ENCODE measurements around the gene RIOX2.

The RIOX2 gene

GRCh38 chr3:97987306-97987705 is 15.1 kb upstream of the RIOX2 start:
- no peak for TF ChIP-seq POLR2A (IDR thresholded peaks at IDR 0.05; ENCODE audit: low read depth, low read length)
- TF ChIP-seq POLR2AphosphoS5 (IDR thresholded peaks at IDR 0.05; ENCODE audit: low read depth, low read length): no peak
- TF ChIP-seq TAF1 (IDR thresholded peaks at IDR 0.05; ENCODE audit: borderline replicate concordance, low read depth, low read length): no peak
- no peak for FAIRE-seq
- DNase-seq (ENCODE audit: insufficient read length): no peak

- TF ChIP-seq POLR2AphosphoS5 (IDR thresholded peaks at IDR 0.05; ENCODE audit: low read depth, low read length) (no peak), POLR2A (IDR thresholded peaks at IDR 0.05; ENCODE audit: low read depth, low read length) (no peak), TAF1 (IDR thresholded peaks at IDR 0.05; ENCODE audit: borderline replicate concordance, low read depth, low read length) (no peak)
- no peak for FAIRE-seq
These were observed 11.8 kb upstream of the RIOX2 start for GRCh38 chr3:97983933-97984491.

GRCh38 chr3:97981886-97982285 is 9.7 kb upstream of the RIOX2 start:
- no peak for FAIRE-seq
- no peak for DNase-seq (ENCODE audit: insufficient read length)
- TF ChIP-seq TAF1 (IDR thresholded peaks at IDR 0.05; ENCODE audit: borderline replicate concordance, low read depth, low read length): no peak
- TF ChIP-seq POLR2A (IDR thresholded peaks at IDR 0.05; ENCODE audit: low read depth, low read length): no peak
- no peak for TF ChIP-seq POLR2AphosphoS5 (IDR thresholded peaks at IDR 0.05; ENCODE audit: low read depth, low read length)

More at GRCh38 chr3:97983933-97984491, 11.8 kb upstream of the RIOX2 start:
- DNase-seq (ENCODE audit: insufficient read length): no peak

- no peak for DNase-seq (ENCODE audit: insufficient read length)
- TF ChIP-seq POLR2A (IDR thresholded peaks at IDR 0.05; ENCODE audit: low read depth, low read length) (no peak), POLR2AphosphoS5 (IDR thresholded peaks at IDR 0.05; ENCODE audit: low read depth, low read length) (no peak), TAF1 (IDR thresholded peaks at IDR 0.05; ENCODE audit: borderline replicate concordance, low read depth, low read length) (no peak)
- no peak for FAIRE-seq
These were observed 7.4 kb upstream of the RIOX2 start for GRCh38 chr3:97979610-97980009.

- no peak for FAIRE-seq
- DNase-seq (ENCODE audit: insufficient read length): no peak
- TF ChIP-seq POLR2A (IDR thresholded peaks at IDR 0.05; ENCODE audit: low read depth, low read length) (no peak), POLR2AphosphoS5 (IDR thresholded peaks at IDR 0.05; ENCODE audit: low read depth, low read length) (no peak), TAF1 (IDR thresholded peaks at IDR 0.05; ENCODE audit: borderline replicate concordance, low read depth, low read length) (no peak)
These were observed 3.2 kb upstream of the RIOX2 start for GRCh38 chr3:97975466-97975865.

GRCh38 chr3:97974996-97975395 is 2.8 kb upstream of the RIOX2 start:
- FAIRE-seq (no peak), DNase-seq (ENCODE audit: insufficient read length) (no peak)
- TF ChIP-seq POLR2A (IDR thresholded peaks at IDR 0.05; ENCODE audit: low read depth, low read length): no peak
- TF ChIP-seq TAF1 (IDR thresholded peaks at IDR 0.05; ENCODE audit: borderline replicate concordance, low read depth, low read length): no peak
- TF ChIP-seq POLR2AphosphoS5 (IDR thresholded peaks at IDR 0.05; ENCODE audit: low read depth, low read length): no peak

- FAIRE-seq (no peak), DNase-seq (ENCODE audit: insufficient read length) (no peak)
- TF ChIP-seq POLR2AphosphoS5 (IDR thresholded peaks at IDR 0.05; ENCODE audit: low read depth, low read length) (no peak), TAF1 (IDR thresholded peaks at IDR 0.05; ENCODE audit: borderline replicate concordance, low read depth, low read length) (no peak), POLR2A (IDR thresholded peaks at IDR 0.05; ENCODE audit: low read depth, low read length) (no peak)
These were observed 745 bp upstream of the RIOX2 start for GRCh38 chr3:97972976-97973375.

- TF ChIP-seq POLR2AphosphoS5 (IDR thresholded peaks at IDR 0.05; ENCODE audit: low read depth, low read length) (no peak), POLR2A (IDR thresholded peaks at IDR 0.05; ENCODE audit: low read depth, low read length) (no peak), TAF1 (IDR thresholded peaks at IDR 0.05; ENCODE audit: borderline replicate concordance, low read depth, low read length) (no peak)
- FAIRE-seq (peak; percentile 54), DNase-seq (ENCODE audit: insufficient read length) (no peak)
These were observed 1.1 kb downstream of the RIOX2 start for GRCh38 chr3:97970956-97971620.

GRCh38 chr3:97970156-97970555 is 2.1 kb downstream of the RIOX2 start:
- DNase-seq (ENCODE audit: insufficient read length): no peak
- FAIRE-seq: no peak
- no peak for TF ChIP-seq POLR2AphosphoS5 (IDR thresholded peaks at IDR 0.05; ENCODE audit: low read depth, low read length)
- TF ChIP-seq TAF1 (IDR thresholded peaks at IDR 0.05; ENCODE audit: borderline replicate concordance, low read depth, low read length): no peak
- TF ChIP-seq POLR2A (IDR thresholded peaks at IDR 0.05; ENCODE audit: low read depth, low read length): no peak

GRCh38 chr3:97969541-97969940 is 2.7 kb downstream of the RIOX2 start:
- no peak for FAIRE-seq
- no peak for TF ChIP-seq POLR2A (IDR thresholded peaks at IDR 0.05; ENCODE audit: low read depth, low read length)
- TF ChIP-seq TAF1 (IDR thresholded peaks at IDR 0.05; ENCODE audit: borderline replicate concordance, low read depth, low read length): no peak
- TF ChIP-seq POLR2AphosphoS5 (IDR thresholded peaks at IDR 0.05; ENCODE audit: low read depth, low read length): no peak
- no peak for DNase-seq (ENCODE audit: insufficient read length)

- FAIRE-seq (no peak), DNase-seq (ENCODE audit: insufficient read length) (no peak)
- TF ChIP-seq POLR2A (IDR thresholded peaks at IDR 0.05; ENCODE audit: low read depth, low read length) (no peak), POLR2AphosphoS5 (IDR thresholded peaks at IDR 0.05; ENCODE audit: low read depth, low read length) (no peak)
These were observed 3.9 kb downstream of the RIOX2 start for GRCh38 chr3:97968376-97968775.

- DNase-seq (ENCODE audit: insufficient read length) (no peak), FAIRE-seq (no peak)
- TF ChIP-seq POLR2AphosphoS5 (IDR thresholded peaks at IDR 0.05; ENCODE audit: low read depth, low read length) (no peak), POLR2A (IDR thresholded peaks at IDR 0.05; ENCODE audit: low read depth, low read length) (no peak), TAF1 (IDR thresholded peaks at IDR 0.05; ENCODE audit: borderline replicate concordance, low read depth, low read length) (no peak)
These were observed 4.3 kb downstream of the RIOX2 start for GRCh38 chr3:97967966-97968365.
